ENCODE data around the gene TPK1.

The TPK1 gene

DNA sequence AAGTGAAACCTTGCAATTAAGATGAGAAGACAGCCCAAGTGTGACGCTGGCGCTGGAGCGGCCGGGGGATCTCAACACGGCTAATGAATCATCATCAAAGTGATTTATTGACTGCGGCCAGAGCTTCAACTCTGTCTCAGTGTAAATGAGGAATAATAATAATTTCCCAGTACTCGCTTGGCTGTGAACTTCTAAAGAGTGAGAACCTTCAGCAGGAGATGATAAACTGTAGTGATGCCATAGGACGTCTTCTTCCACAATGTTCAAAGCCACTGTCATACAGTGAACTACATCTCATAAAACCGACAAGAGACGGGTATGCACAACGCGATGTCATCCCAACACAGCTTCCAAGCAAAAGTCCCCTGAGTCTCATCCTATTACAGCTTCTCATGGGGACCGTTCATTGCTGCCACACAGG, 308.8 kb downstream of the TPK1 start:
- no peak overlapping the region for H3K4me3 ChIP-seq (replicated peaks; ENCODE audit: low read depth, low read length)
- H3K36me3 ChIP-seq (ENCODE audit: control insufficient read depth, insufficient read depth, low read length): no peaks in the 10 kb centered on the region
- H3K27me3 ChIP-seq (replicated peaks; ENCODE audit: control insufficient read depth, insufficient read depth, low read length): no peaks in the 10 kb centered on the region
- TF ChIP-seq, protein P1, sequence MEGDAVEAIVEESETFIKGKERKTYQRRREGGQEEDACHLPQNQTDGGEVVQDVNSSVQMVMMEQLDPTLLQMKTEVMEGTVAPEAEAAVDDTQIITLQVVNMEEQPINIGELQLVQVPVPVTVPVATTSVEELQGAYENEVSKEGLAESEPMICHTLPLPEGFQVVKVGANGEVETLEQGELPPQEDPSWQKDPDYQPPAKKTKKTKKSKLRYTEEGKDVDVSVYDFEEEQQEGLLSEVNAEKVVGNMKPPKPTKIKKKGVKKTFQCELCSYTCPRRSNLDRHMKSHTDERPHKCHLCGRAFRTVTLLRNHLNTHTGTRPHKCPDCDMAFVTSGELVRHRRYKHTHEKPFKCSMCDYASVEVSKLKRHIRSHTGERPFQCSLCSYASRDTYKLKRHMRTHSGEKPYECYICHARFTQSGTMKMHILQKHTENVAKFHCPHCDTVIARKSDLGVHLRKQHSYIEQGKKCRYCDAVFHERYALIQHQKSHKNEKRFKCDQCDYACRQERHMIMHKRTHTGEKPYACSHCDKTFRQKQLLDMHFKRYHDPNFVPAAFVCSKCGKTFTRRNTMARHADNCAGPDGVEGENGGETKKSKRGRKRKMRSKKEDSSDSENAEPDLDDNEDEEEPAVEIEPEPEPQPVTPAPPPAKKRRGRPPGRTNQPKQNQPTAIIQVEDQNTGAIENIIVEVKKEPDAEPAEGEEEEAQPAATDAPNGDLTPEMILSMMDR (IDR thresholded peaks at IDR 0.05; ENCODE audit: insufficient read depth, low read length, poor library complexity, severe bottlenecking): no peak
- no peak for DNase-seq (ENCODE audit: extremely low read depth, insufficient read length)

DNA sequence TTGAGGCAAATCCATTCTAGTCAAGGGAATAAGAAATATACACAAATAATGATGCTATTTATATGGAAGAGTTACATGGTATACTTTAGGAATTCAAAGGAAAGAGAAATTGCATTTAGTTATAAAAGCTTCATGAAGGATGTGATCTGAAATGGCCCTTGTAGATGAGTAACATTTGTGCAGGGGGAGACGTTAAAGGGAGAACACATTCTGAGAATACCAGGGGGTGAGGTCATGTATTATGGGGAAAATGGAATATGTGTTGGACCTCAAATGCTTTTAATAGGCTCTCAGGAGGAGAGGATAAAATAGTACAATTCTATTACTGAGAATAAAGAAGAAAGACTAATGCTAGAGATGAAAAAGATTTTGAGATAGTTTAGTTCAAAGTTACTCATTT, 309.9 kb downstream of the TPK1 start:
- no peaks in the 10 kb centered on the region for H3K27me3 ChIP-seq (replicated peaks; ENCODE audit: control insufficient read depth, insufficient read depth, low read length)
- H3K36me3 ChIP-seq (ENCODE audit: control insufficient read depth, insufficient read depth, low read length): no peaks in the 10 kb centered on the region
- no peak overlapping the region for H3K4me3 ChIP-seq (replicated peaks; ENCODE audit: low read depth, low read length)
- TF ChIP-seq, protein P1 (IDR thresholded peaks at IDR 0.05; ENCODE audit: insufficient read depth, low read length, poor library complexity, severe bottlenecking): no peak
- no peak for DNase-seq (ENCODE audit: extremely low read depth, insufficient read length)

DNA sequence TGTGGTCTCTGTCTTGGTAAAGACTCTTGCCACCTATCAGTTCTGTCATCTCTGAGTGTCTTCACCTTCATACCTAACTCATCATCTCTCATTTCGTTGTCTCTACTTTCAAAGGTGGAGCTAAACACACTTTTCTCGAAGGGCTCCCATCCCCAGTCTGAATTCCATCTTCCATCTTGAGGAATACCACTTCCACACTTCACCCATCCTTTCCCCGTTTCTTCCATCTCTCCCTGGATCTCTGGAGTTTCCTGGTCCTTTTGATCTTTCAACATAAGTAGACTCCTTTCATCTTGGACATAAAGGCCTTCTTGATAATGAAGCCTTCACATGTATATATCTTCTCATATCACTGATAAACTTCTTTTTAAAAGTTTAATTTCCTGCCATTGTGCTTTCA, 311.6 kb downstream of the TPK1 start:
- DNase-seq (ENCODE audit: extremely low read depth, insufficient read length): no peak
- no peaks in the 10 kb centered on the region for H3K36me3 ChIP-seq (ENCODE audit: control insufficient read depth, insufficient read depth, low read length)
- TF ChIP-seq, protein P1 (IDR thresholded peaks at IDR 0.05; ENCODE audit: insufficient read depth, low read length, poor library complexity, severe bottlenecking): no peak
- no peaks in the 10 kb centered on the region for H3K27me3 ChIP-seq (replicated peaks; ENCODE audit: control insufficient read depth, insufficient read depth, low read length)
- no peak overlapping the region for H3K4me3 ChIP-seq (replicated peaks; ENCODE audit: low read depth, low read length)

DNA sequence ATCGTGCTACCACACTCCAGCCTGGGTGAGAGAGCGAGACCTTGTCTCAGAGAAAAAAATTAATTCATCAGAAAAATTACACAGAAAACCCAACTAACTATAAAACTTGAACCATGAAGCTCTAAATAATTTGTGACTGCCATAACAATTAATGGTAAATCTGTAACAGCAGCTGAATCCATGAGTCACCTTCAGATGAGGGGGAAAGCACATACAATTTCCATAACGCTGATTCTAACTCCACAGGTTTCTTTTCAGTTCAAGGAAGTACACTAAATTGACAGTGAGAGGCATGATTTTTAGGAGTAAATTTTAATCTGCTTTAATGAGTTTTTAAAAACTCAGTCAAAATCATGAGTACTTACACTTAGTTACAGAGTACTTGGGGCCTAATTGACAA, 312.2 kb downstream of the TPK1 start:
- Histone ChIP-seq H3K27me3 (replicated peaks; ENCODE audit: control insufficient read depth, insufficient read depth, low read length) (no peaks in the 10 kb centered on the region), H3K4me3 (replicated peaks; ENCODE audit: low read depth, low read length) (no peak overlapping the region), H3K36me3 (ENCODE audit: control insufficient read depth, insufficient read depth, low read length) (no peaks in the 10 kb centered on the region)
- DNase-seq (ENCODE audit: extremely low read depth, insufficient read length): no peak
- TF ChIP-seq, protein P1 (IDR thresholded peaks at IDR 0.05; ENCODE audit: insufficient read depth, low read length, poor library complexity, severe bottlenecking): no peak

DNA sequence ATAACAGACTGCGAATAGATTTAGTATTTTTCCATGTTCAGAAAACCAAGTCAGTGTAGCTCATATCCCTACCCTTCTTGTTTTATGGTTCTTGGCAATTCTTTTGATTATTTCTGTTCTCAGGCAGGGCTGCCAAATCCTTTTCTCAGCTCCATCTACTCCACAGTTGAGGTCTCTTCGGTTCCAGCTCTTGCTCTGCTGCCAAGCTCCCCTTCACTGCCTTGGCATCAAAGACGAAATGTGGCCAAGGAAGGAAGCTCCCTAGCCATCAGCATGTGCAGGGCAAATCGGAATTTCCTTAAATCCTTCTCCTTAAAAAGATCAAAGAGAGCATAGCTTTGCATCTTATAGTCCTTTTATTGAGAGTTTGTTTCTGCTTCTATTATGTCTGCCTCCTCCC, 315.9 kb downstream of the TPK1 start:
- Histone ChIP-seq H3K4me3 (replicated peaks; ENCODE audit: low read depth, low read length) (no peak overlapping the region), H3K36me3 (ENCODE audit: control insufficient read depth, insufficient read depth, low read length) (no peaks in the 10 kb centered on the region), H3K27me3 (replicated peaks; ENCODE audit: control insufficient read depth, insufficient read depth, low read length) (no peaks in the 10 kb centered on the region)
- no peak for DNase-seq (ENCODE audit: extremely low read depth, insufficient read length)
- TF ChIP-seq, protein P1 (IDR thresholded peaks at IDR 0.05; ENCODE audit: insufficient read depth, low read length, poor library complexity, severe bottlenecking): no peak

DNA sequence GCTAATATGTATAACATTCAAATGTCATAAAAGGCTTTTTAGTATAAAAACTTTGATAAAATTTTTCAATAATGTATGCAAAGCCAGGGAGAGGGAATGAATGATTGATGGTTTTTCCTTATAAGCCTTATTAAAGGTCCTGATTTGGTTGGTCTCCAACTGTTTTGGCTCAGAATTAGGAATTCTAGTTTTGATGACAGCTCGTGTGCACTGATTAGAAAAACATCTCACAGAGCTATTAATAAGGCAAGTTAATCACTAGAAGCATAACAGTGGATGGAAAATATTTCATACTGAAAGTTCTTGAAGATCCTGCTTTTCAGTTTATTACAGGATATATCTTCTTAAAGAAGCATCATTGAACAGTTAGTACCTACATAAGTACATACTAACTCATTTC, 317.5 kb downstream of the TPK1 start:
- no peaks in the 10 kb centered on the region for H3K27me3 ChIP-seq (replicated peaks; ENCODE audit: control insufficient read depth, insufficient read depth, low read length)
- DNase-seq (ENCODE audit: extremely low read depth, insufficient read length): no peak
- no peaks in the 10 kb centered on the region for H3K36me3 ChIP-seq (ENCODE audit: control insufficient read depth, insufficient read depth, low read length)
- TF ChIP-seq, protein P1 (IDR thresholded peaks at IDR 0.05; ENCODE audit: insufficient read depth, low read length, poor library complexity, severe bottlenecking): no peak
- H3K4me3 ChIP-seq (replicated peaks; ENCODE audit: low read depth, low read length): no peak overlapping the region
